GM18873 (cell line): ENCODE data around the gene CYTH3.

Source experiments
- ATAC-seq: cut with Tn5 transposase; IDR thresholded peaks from one replicate; pipeline ENCODE4 v1.9.1; 2021; ENCODE audit warnings: mild to moderate bottlenecking, moderate library complexity, moderate number of reproducible peaks; ENCODE audit not compliant: unreplicated experiment, low FRiP score

Gene CYTH3

GRCh38 chr7:6170571-6171531, 101.6 kb downstream of the CYTH3 start:
- no peak for ATAC-seq

DNA sequence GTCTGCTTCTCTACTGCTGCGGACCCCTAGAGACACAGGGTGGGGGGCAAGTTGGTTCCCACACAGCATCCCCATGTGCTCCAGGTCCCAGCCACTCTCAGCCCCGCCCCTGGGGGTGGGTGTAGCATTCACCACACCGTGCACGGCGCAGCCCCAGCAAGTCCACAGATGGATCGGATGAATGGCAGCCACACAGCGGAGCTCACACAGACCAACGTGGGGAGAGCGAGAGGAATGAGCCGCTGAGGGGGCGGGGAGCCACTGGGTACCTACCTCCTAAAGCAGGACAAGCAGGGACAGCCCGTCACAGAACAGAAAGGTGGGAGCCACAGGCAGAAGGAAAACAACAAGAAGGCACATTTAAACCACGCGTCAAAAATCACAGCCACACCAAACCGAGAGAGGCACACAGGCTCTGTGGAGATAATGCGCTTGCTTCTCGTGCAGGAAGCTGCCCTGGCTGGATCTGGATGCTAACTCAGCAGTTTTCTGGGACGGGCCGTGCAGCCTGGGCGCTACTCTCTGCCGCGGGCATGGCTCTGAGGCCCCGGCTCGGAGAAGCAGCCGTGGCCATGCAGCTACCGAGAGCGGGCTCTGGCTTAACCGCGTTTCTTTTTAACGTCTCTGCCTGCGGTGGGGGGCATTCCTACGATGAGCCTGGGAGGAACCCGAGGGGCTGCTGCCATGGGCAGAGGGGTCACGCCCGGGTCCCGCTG, 102.5 kb downstream of the CYTH3 start:
- ATAC-seq: no peak

DNA sequence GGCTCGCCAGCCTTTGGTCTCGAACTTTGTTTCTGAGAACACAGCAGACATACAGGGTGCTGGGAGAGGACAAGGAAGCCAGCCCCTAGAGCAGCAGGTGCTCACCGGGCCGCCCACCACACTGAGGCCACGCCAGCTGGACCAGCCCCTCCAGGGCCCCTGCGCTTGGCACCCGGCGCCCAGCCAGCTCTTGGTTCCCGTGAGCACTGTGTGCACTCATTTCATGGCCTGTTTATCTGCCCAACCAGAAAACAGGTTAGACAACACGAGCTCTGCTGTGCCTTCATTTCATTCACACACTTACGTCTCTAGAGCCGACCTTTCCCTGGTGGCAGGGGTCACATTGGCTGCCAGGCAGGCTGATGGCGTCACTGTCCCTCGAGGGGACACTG, 104.0 kb downstream of the CYTH3 start:
- no peak for ATAC-seq

GRCh38 chr7:6167587-6168476, 104.6 kb downstream of the CYTH3 start:
- ATAC-seq: no peak

- ATAC-seq: no peak
Measured at GRCh38 chr7:6167004-6167551, 105.3 kb downstream of the CYTH3 start.

GRCh38 chr7:6166443-6166891, 106.0 kb downstream of the CYTH3 start:
- ATAC-seq: no peak

DNA sequence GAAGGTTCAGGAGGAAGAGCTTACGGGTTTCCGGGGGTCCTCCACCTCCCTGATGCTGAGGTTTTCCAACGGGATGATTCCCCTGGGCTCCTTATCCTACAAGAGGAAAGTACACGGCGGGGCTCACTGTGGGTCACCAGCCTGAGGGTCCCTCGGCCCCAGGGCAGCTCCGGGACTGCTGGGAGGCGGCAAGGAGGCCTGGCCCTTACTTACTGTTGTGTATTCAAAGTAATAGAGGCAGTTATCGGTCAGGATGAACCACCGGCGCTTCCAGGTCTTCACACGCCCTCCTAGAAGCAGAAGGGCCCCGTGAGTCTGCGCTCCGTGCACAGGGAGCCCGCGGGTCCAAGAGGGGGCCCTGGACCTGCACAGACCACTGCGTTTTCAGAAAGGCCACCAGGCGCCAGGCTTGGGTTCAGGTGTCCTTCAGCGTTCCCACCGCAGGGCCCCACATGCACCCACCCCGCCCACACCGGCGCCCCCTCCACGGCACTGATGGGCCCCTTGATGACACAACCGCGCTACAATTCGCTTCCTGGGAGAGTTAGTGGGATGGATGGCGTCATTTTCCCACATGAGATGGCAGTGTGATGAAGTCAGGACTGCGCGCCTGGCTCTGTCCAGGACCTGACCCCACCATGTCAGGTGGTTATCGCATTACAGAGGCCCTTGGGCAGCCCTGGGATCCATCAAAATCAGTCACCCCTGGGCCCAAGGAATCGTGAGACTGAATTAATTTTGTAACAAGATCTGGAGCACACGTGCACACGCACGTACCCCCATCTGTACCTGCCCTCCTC, 106.7 kb downstream of the CYTH3 start:
- no peak for ATAC-seq

DNA sequence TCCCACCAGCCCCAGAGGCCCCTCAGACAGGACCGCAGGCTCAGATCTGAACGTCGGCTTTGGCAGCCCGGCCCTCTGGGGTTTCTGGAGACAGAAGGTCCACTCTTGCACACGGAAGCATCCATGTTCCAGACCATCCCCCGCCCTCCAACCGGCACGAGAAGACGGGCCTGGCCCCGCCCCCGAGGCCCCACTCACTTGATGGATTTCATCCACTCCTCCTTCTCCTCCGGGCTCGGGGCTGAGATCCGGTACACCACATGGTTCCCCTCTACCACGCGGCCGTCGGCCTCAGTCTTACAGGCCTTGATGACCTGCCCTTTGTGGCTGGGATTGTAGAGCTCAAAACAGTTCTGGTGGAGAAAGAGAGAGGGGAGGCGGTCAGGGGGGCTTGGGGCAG, 107.3 kb downstream of the CYTH3 start:
- ATAC-seq: no peak

DNA sequence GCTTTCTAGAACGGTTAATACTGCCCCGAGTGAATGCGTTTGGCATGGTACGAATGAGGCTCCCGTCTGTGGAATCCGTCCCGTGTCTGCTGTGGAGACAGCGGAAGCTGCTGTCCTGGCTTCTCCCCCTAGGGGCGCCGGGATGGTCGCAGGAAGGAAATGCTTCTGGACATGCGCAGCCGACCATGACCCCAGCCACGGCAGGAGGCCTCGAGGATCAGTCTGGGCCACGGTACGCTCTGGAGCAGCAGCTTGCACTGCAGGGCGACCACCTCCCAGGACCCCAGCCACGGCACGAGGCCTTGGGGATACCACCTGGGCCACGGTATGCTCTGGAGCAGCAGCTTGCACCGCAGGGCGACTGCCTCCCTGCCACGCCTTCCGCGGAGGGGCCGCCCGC, 107.9 kb downstream of the CYTH3 start:
- ATAC-seq: no peak

- no peak for ATAC-seq
Measured at GRCh38 chr7:6164010-6164409, 108.4 kb downstream of the CYTH3 start.

GRCh38 chr7:6163402-6163801, 109.0 kb downstream of the CYTH3 start:
- ATAC-seq: no peak

- no peak for ATAC-seq
Measured at GRCh38 chr7:6162650-6163366, 109.6 kb downstream of the CYTH3 start.

DNA sequence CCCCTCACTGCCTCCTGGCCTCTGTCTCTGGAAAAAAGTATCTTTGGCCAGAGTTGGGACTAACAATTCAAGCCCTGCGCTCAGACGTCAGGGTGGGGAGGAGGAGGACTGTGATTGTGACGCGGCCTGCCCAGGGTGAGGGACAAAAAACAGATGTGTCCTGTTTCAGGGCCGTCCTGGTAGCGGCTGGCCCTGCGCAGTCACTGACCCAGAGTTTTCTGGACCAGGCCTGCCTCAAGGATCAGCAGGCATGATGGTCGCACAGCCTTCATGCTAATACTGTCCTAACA, 110.1 kb downstream of the CYTH3 start:
- ATAC-seq: no peak

- no peak for ATAC-seq
Measured at GRCh38 chr7:6161463-6162330, 110.7 kb downstream of the CYTH3 start.

GRCh38 chr7:6160191-6160623, 112.2 kb downstream of the CYTH3 start:
- no peak for ATAC-seq

DNA sequence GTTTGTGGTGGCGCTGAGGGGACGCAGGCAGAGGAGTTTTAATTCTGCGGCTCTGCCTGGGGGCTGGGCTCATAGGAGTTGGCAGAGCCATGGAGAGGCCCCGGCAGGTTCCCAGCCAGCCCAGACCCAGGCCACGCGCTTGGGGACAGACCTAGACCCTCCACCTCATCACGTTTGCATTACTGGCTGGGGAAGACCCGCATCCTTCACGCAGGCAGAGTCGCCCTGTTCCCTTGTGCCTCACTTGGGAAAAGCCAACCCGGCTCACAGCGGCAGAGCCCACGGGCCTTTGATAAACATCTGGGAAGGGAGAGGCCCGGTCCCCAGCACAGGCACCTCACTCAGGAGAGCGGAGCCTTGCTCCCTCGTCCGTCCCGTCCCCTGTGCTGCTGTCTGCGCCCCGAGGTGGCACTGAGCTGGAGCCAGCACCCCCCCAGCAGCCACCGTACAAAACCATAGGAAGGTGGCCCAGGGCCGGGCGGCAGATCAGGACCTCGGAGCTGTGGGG, 112.8 kb downstream of the CYTH3 start:
- no peak for ATAC-seq

DNA sequence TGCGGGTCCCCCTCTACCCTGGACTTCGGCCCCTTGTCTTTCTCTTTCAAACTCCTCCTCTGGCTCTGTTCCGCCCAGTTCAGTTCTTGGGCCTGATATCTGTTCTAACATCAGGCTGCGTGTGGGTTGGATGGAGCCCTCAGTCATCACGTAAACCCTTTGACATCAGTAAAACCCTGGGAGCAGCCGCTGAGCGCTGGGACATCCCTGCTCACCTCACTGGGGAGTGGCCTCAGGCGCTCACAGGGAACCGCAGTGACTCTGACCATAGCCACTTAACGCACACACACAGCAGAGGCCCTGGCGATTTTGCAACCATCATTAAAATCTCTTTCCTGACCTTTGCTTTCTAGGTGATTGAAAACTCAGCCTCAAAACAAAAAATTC, 113.3 kb downstream of the CYTH3 start:
- no peak for ATAC-seq
